Psoas muscle (tissue), 8 donors: ENCODE results near the gene BBS9. TPM values are rescaled to one million over a fixed set of nuclear protein-coding genes. Genes with fewer than 3 reads are reported as not detected.

ENCODE experiments used
- ATAC-seq, 4 donors: fragments of 200-7000 bp; cut with Tn5 transposase; one replicate each; pipeline ENCODE4 v1.9.1; 2020; ENCODE audit warnings: moderate library complexity in 3 of 4, mild to moderate bottlenecking in 2 of 4
- DNase-seq, 2 donors: peaks; one replicate each; pipeline ENCODE4 v3.0.0-alpha.2; 2020
- H3K27ac ChIP-seq: fragments of 200-600 bp; one replicate; pipeline ENCODE4 v1.8.0; 2022
- H3K27me3 ChIP-seq, 3 donors: fragments of 200-600 bp in 1 of 3; one replicate each; pipeline versions ENCODE4 v1.6.1 to v1.8.0; 2013 to 2022; ENCODE audit warnings: low read length in 2 of 3, mild to moderate bottlenecking in 2 of 3, moderate library complexity in 1 of 3; ENCODE audit not compliant: insufficient read depth in 3 of 3
- H3K36me3 ChIP-seq, 2 donors: fragments of 200-600 bp in 1 of 2; one replicate each; pipeline versions ENCODE4 v1.6.1 to v1.8.0; 2013 to 2022; ENCODE audit warnings: low read depth in 1 of 2, mild to moderate bottlenecking in 1 of 2, moderate library complexity in 1 of 2; ENCODE audit not compliant: insufficient read depth in 1 of 2
- H3K4me1 ChIP-seq: fragments of 200-600 bp; one replicate; pipeline ENCODE4 v1.8.0; 2022
- H3K4me3 ChIP-seq: fragments of 200-600 bp; one replicate; pipeline ENCODE4 v1.8.0; 2022; ENCODE audit warnings: mild to moderate bottlenecking
- H3K9me3 ChIP-seq: fragments of 200-600 bp; one replicate; pipeline ENCODE4 v1.8.0; 2022
- CTCF ChIP-seq: fragments of 200-600 bp; IDR thresholded peaks from one replicate; pipeline ENCODE4 v1.8.0; 2022; ENCODE audit warnings: antibody characterized with exemption
- WGBS, 3 donors: extraction: QIAGEN DNeasy Blood & Tissue Kit; methylation state at CpG; one replicate each; pipeline versions ENCODE4 v1.1.6 to v1.1.7; 2013; 5-methylcytosine and 5-hydroxymethylcytosine counted together
- intact Hi-C, 2 donors: fragments of 100-400 bp; cut with DNase I; formaldehyde crosslinking; loops; one replicate each; pipeline versions ENCODE4 v1.11.0 to v1.14.2; 2022
- polyA plus RNA-seq, 3 donors: library from polyadenylated mRNA; stranded (reverse); fragments of 200-250 nt; gene quantifications; one replicate each; pipeline ENCODE4 v1.2.3, GENCODE V29; 2013
- total RNA-seq, 4 donors: library from RNA; stranded (reverse); fragmentation: NEBNext Ultra II Directional in 2 of 4; extraction: Animal tissue kit (Norgen Biotek cat#: 25700) in 2 of 4; gene quantifications; one replicate each; pipeline versions ENCODE4 v1.2.1 to v1.2.4, GENCODE V29; 2021 to 2023
- donor health status: healthy with polysubstance abuse.
- donor health status: DM: no; HTN: no; CAD: no; lungs with moderate emphysema.
- donor health status: Bipolar disorder and iron deficiency.
- donor health status: healthy.
- donor health status: DM: yes; HTN: yes; CAD: no.
- donor health status: DM: no; HTN: no; CAD: no.
- donor health status: DM: no; HTN: no; CAD: no.
- donor health status: DM: yes; HTN: yes; CAD: no.

BBS9 gene
- total and polyA plus RNA-seq, 7 donors, result 2.7 to 7.3 (median 4.1) TPM

GRCh38 chr7:33626869-33627268 is 497.5 kb downstream of the BBS9 start:
- WGBS, 3 donors, result 83 to 97% (median 89%) methylated on average over 2 of the region's 2 CpGs
- intact Hi-C loops, result no loop called here
- Histone ChIP-seq H3K9me3 (no peaks in the 10 kb centered on the region), H3K4me3 (no peak overlapping the region), H3K4me1 (no peaks in the 10 kb centered on the region), H3K27me3 (no peaks in the 10 kb centered on the region), H3K36me3 (no peaks in the 10 kb centered on the region), H3K27ac (no peak overlapping the region)
- no peak for TF ChIP-seq CTCF
- DNase-seq (no peak), ATAC-seq (no peak)

- no peak for TF ChIP-seq CTCF
- intact Hi-C loops, result no loop called here
- no peak for DNase-seq
- ATAC-seq, result no peak
- Histone ChIP-seq H3K27ac (no peak overlapping the region), H3K27me3 (no peaks in the 10 kb centered on the region), H3K36me3 (no peaks in the 10 kb centered on the region), H3K9me3 (no peaks in the 10 kb centered on the region), H3K4me1 (no peaks in the 10 kb centered on the region), H3K4me3 (no peak overlapping the region)
- 49 to 53% (median 50%) methylated on average over 3 of the region's 3 CpGs for WGBS, 3 donors
Measured at GRCh38 chr7:33627741-33628140, 498.4 kb downstream of the BBS9 start.

GRCh38 chr7:33628894-33629293 is 499.5 kb downstream of the BBS9 start:
- no peaks in the 10 kb centered on the region for H3K36me3 ChIP-seq
- ATAC-seq (no peak), DNase-seq (no peak)
- intact Hi-C loops, result no loop called here
- no peak overlapping the region for H3K27ac ChIP-seq
- WGBS, 3 donors, result 84 to 87% (median 84%) methylated on average over 2 of the region's 2 CpGs
- no peaks in the 10 kb centered on the region for H3K9me3 ChIP-seq
- H3K4me1 ChIP-seq, result no peaks in the 10 kb centered on the region
- no peaks in the 10 kb centered on the region for H3K27me3 ChIP-seq
- H3K4me3 ChIP-seq, result no peak overlapping the region
- no peak for TF ChIP-seq CTCF

GRCh38 chr7:33630359-33630758 is 501.0 kb downstream of the BBS9 start:
- TF ChIP-seq CTCF, result no peak
- WGBS, 3 donors, result 96 to 98% (median 97%) methylated on average over 4 of the region's 4 CpGs

GRCh38 chr7:33632322-33632721 is 503.0 kb downstream of the BBS9 start:
- TF ChIP-seq CTCF, result no peak

More at GRCh38 chr7:33630359-33630758, 501.0 kb downstream of the BBS9 start:
- Histone ChIP-seq H3K27ac (no peak overlapping the region), H3K4me3 (no peak overlapping the region), H3K27me3 (no peaks in the 10 kb centered on the region), H3K9me3 (no peaks in the 10 kb centered on the region), H3K36me3 (no peaks in the 10 kb centered on the region), H3K4me1 (no peaks in the 10 kb centered on the region)
- ATAC-seq (no peak), DNase-seq (no peak)
- intact Hi-C loops, result no loop called here

More at GRCh38 chr7:33632322-33632721, 503.0 kb downstream of the BBS9 start:
- 95 to 96% (median 96%) methylated on average over 24 of the region's 24 CpGs for WGBS, 3 donors
- DNase-seq (no peak), ATAC-seq (no peak)
- no peaks in the 10 kb centered on the region for H3K36me3 ChIP-seq
- H3K4me3 ChIP-seq, result no peak overlapping the region
- H3K27ac ChIP-seq, result no peak overlapping the region
- no peaks in the 10 kb centered on the region for H3K27me3 ChIP-seq
- no peaks in the 10 kb centered on the region for H3K4me1 ChIP-seq
- intact Hi-C loops, result no loop called here
- no peaks in the 10 kb centered on the region for H3K9me3 ChIP-seq
